ENCODE data around the gene DISP2. TPM values are rescaled to one million over a fixed set of nuclear protein-coding genes. Genes with fewer than 3 reads are reported as not detected.

Gene DISP2
- total RNA-seq, 1 experiment from 2014 or later: 1.3 TPM

- CTCF ChIA-PET: no interaction called here
- Mint-ChIP-seq H3K4me1 (ENCODE audit: low read depth, unreplicated experiment) (no peaks in the 10 kb centered on the region), H3K27ac (ENCODE audit: unreplicated experiment) (no peak overlapping the region), H3K4me3 (ENCODE audit: low read depth, unreplicated experiment) (no peak overlapping the region), H3K9me3 (ENCODE audit: low read depth, unreplicated experiment) (no peaks in the 10 kb centered on the region), H3K27me3 (ENCODE audit: unreplicated experiment) (no peaks in the 10 kb centered on the region), H3K36me3 (ENCODE audit: insufficient read depth, unreplicated experiment) (peaks cover 28% of the 10 kb centered on the region)
- DNase-seq: no peak
- BruUV-seq (replicated peaks): no TSS peak
- no peak for TF ChIP-seq CTCF (IDR thresholded peaks at IDR 0.05; ENCODE audit: unreplicated experiment)
- intact Hi-C loops (cut with micrococcal nuclease; ENCODE audit: unreplicated experiment): no loop called here
Measured at GRCh38 chr15:40386480-40386879, 28.5 kb downstream of the DISP2 start.

GRCh38 chr15:40388941-40389823 lies 31.2 kb downstream of the DISP2 start:
- CTCF ChIA-PET: no interaction called here
- no peak for TF ChIP-seq CTCF (IDR thresholded peaks at IDR 0.05; ENCODE audit: unreplicated experiment)
- Mint-ChIP-seq H3K4me1 (ENCODE audit: low read depth, unreplicated experiment) (no peaks in the 10 kb centered on the region), H3K4me3 (ENCODE audit: low read depth, unreplicated experiment) (no peak overlapping the region), H3K36me3 (ENCODE audit: insufficient read depth, unreplicated experiment) (peaks cover 17% of the 10 kb centered on the region), H3K27ac (ENCODE audit: unreplicated experiment) (no peak overlapping the region), H3K27me3 (ENCODE audit: unreplicated experiment) (no peaks in the 10 kb centered on the region), H3K9me3 (ENCODE audit: low read depth, unreplicated experiment) (no peaks in the 10 kb centered on the region)
- no peak for DNase-seq
- BruUV-seq (replicated peaks): no TSS peak
- intact Hi-C loops (cut with micrococcal nuclease; ENCODE audit: unreplicated experiment): no loop called here

- no TSS peak for BruUV-seq (replicated peaks)
- Mint-ChIP-seq H3K27me3 (ENCODE audit: unreplicated experiment) (no peaks in the 10 kb centered on the region), H3K27ac (ENCODE audit: unreplicated experiment) (no peak overlapping the region), H3K36me3 (ENCODE audit: insufficient read depth, unreplicated experiment) (peaks cover 17% of the 10 kb centered on the region), H3K4me1 (ENCODE audit: low read depth, unreplicated experiment) (no peaks in the 10 kb centered on the region), H3K9me3 (ENCODE audit: low read depth, unreplicated experiment) (no peaks in the 10 kb centered on the region), H3K4me3 (ENCODE audit: low read depth, unreplicated experiment) (no peak overlapping the region)
- CTCF ChIA-PET: no interaction called here
- DNase-seq: no peak
- no peak for TF ChIP-seq CTCF (IDR thresholded peaks at IDR 0.05; ENCODE audit: unreplicated experiment)
- intact Hi-C loops (cut with micrococcal nuclease; ENCODE audit: unreplicated experiment): no loop called here
Measured at GRCh38 chr15:40389824-40390595, 32.0 kb downstream of the DISP2 start.

GRCh38 chr15:40392986-40393948 lies 35.2 kb downstream of the DISP2 start:
- BruUV-seq (replicated peaks): no TSS peak
- H3K36me3 Mint-ChIP-seq (ENCODE audit: insufficient read depth, unreplicated experiment): peaks cover 15% of the 10 kb centered on the region
- intact Hi-C loops (cut with micrococcal nuclease; ENCODE audit: unreplicated experiment): no loop called here

More at GRCh38 chr15:40392986-40393948, 35.2 kb downstream of the DISP2 start:
- H3K4me1 Mint-ChIP-seq (ENCODE audit: low read depth, unreplicated experiment): no peaks in the 10 kb centered on the region
- no peak for TF ChIP-seq CTCF (IDR thresholded peaks at IDR 0.05; ENCODE audit: unreplicated experiment)
- no peak for DNase-seq
- H3K27me3 Mint-ChIP-seq (ENCODE audit: unreplicated experiment): no peaks in the 10 kb centered on the region
- no peak overlapping the region for H3K4me3 Mint-ChIP-seq (ENCODE audit: low read depth, unreplicated experiment)
- H3K27ac Mint-ChIP-seq (ENCODE audit: unreplicated experiment): no peak overlapping the region
- CTCF ChIA-PET: no interaction called here
- H3K9me3 Mint-ChIP-seq (ENCODE audit: low read depth, unreplicated experiment): no peaks in the 10 kb centered on the region

Measured in Calu3 (cell line).